A673 (cell line): ENCODE data around the gene FOXN4. TPM values are rescaled to one million over a fixed set of nuclear protein-coding genes. Genes with fewer than 3 reads are reported as not detected.

Experiments
- BruUV-seq: library from RNA; stranded (reverse); fragments of 400-500 nt; replicated peaks from 2 replicates; lab custom pipeline; 2021; lab: Mats Ljungman, UMichigan
- CTCF ChIA-PET: fragments of 300-600 bp; sonication (Branson Sonifier 250); formaldehyde crosslinking; loops from one replicate; lab custom pipeline; 2022; ENCODE audit warnings: antibody characterized with exemption; lab: Charles Lee
- POLR2A ChIA-PET: fragments of 300-600 bp; sonication (Branson Sonifier 250); formaldehyde crosslinking; loops from one replicate; lab custom pipeline; 2022; ENCODE audit warnings: antibody characterized with exemption; ENCODE audit not compliant: low non-redundant PET; lab: Charles Lee
- DNase-seq: peaks from one replicate; pipeline ENCODE4 v3.0.0-alpha.2; 2015; ENCODE audit warnings: low spot score
- H3K27ac ChIP-seq: fragments of 200-600 bp; sonication (generic); 2 replicates; pipeline ENCODE4 v1.5.1; 2016; ENCODE audit warnings: mixed run types, low read depth, mild to moderate bottlenecking, mixed read lengths, antibody characterized with exemption, low read length; ENCODE audit not compliant: poor library complexity, severe bottlenecking
- H3K27me3 ChIP-seq: fragments of 200-600 bp; sonication (generic); replicated peaks from 2 replicates; pipeline ENCODE4 v1.6.1; 2017; ENCODE audit warnings: mixed run types, low read depth, mild to moderate bottlenecking, mixed read lengths, antibody characterized with exemption, low read length; ENCODE audit not compliant: insufficient read depth, poor library complexity
- H3K36me3 ChIP-seq: fragments of 200-600 bp; sonication (generic); 2 replicates; pipeline ENCODE4 v1.6.1; 2016; ENCODE audit warnings: mixed run types, mild to moderate bottlenecking, mixed read lengths, antibody characterized with exemption, low read length; ENCODE audit not compliant: insufficient read depth, poor library complexity, severe bottlenecking
- H3K4me1 ChIP-seq: fragments of 200-600 bp; sonication (generic); 2 replicates; pipeline ENCODE4 v1.6.1; 2017; ENCODE audit warnings: mixed run types, mild to moderate bottlenecking, mixed read lengths, antibody characterized with exemption, low read length; ENCODE audit not compliant: insufficient read depth, poor library complexity, severe bottlenecking
- H3K4me3 ChIP-seq: fragments of 200-600 bp; sonication (generic); 2 replicates; pipeline ENCODE4 v1.5.1; 2016; ENCODE audit warnings: low read depth, mixed run types, mild to moderate bottlenecking, mixed read lengths, low read length; ENCODE audit not compliant: poor library complexity, severe bottlenecking
- H3K9me3 ChIP-seq: fragments of 200-600 bp; sonication (generic); 2 replicates; pipeline ENCODE4 v1.6.1; 2016; ENCODE audit warnings: mixed run types, low read depth, mild to moderate bottlenecking, mixed read lengths, antibody characterized with exemption, low read length; ENCODE audit not compliant: poor library complexity, severe bottlenecking
- EZH2 ChIP-seq: fragments of 200-600 bp; sonication (generic); IDR thresholded peaks from 2 replicates; pipeline ENCODE4 v1.6.1; 2017; ENCODE audit warnings: borderline replicate concordance, low read depth, mild to moderate bottlenecking, mixed read lengths, antibody characterized with exemption, low read length; ENCODE audit not compliant: poor library complexity, severe bottlenecking
- intact Hi-C: fragments of 100-400 bp; cut with micrococcal nuclease; formaldehyde crosslinking; loops from one replicate; pipeline ENCODE4 v1.10.0; 2022; ENCODE audit not compliant: unreplicated experiment
- total RNA-seq: library from RNA; stranded (reverse); gene quantifications from 2 replicates; pipeline ENCODE4 v1.2.3, GENCODE V29; 2021
- TF ChIP-seq, protein P1 (sequence below): fragments of 300-800, 200-600 bp; sonication (generic); conservative IDR thresholded peaks from 2 replicates; pipeline ENCODE4 v1.5.1; 2017; ENCODE audit warnings: low read depth, mild to moderate bottlenecking, antibody characterized with exemption, low read length, moderate library complexity, mixed read lengths

Gene FOXN4
- total RNA-seq, 1 experiment from 2014 or later: not detected

DNA sequence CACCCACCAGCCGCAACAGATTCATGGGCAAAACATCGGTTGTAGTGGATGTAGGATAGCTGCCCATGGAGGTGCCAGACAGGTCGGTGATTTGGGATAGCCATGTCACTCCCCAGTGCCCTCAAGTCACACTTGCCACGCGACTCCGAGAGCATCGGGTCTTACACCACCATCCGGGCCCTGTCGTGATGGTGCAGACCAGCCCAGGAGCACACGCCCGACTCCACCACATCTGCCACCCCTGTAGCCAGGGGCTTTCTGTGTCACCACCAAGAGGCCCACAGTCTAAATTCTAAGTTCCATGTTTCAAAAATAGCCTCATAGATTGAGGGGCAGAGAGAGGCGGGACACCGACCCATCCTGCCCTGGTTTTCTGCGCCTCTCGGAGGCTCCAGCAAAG, 18.0 kb downstream of the FOXN4 start:
- no TSS peak for BruUV-seq
- intact Hi-C loops: no loop called here
- TF ChIP-seq, protein P1, sequence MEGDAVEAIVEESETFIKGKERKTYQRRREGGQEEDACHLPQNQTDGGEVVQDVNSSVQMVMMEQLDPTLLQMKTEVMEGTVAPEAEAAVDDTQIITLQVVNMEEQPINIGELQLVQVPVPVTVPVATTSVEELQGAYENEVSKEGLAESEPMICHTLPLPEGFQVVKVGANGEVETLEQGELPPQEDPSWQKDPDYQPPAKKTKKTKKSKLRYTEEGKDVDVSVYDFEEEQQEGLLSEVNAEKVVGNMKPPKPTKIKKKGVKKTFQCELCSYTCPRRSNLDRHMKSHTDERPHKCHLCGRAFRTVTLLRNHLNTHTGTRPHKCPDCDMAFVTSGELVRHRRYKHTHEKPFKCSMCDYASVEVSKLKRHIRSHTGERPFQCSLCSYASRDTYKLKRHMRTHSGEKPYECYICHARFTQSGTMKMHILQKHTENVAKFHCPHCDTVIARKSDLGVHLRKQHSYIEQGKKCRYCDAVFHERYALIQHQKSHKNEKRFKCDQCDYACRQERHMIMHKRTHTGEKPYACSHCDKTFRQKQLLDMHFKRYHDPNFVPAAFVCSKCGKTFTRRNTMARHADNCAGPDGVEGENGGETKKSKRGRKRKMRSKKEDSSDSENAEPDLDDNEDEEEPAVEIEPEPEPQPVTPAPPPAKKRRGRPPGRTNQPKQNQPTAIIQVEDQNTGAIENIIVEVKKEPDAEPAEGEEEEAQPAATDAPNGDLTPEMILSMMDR: no peak
- TF ChIP-seq EZH2: no peak

DNA sequence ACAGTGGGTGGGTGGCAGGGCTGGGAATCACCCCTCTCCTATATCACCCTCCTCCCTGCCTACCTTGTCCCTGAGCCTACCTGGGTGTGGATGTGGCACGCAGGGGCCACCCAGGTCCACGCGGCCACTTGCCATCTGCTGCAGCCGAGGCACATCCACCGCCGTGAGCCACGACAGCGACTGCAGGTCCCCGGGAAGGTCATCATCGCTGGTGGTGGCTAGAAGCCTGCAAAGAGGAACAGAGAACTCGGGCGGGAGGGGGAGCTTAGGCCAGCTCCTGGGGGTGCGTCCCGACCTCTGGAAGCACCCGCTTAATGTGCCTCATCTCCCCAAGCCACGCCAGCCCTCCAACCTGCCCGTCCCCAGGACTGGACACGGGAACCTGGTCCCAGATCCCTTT, 19.0 kb downstream of the FOXN4 start:
- no peak for DNase-seq
- Histone ChIP-seq H3K4me1 (peaks cover 11% of the 10 kb centered on the region), H3K36me3 (no peaks in the 10 kb centered on the region), H3K27ac (no peak overlapping the region), H3K27me3 (no peaks in the 10 kb centered on the region), H3K9me3 (no peaks in the 10 kb centered on the region), H3K4me3 (no peak overlapping the region)
- TF ChIP-seq, protein P1: no peak
- BruUV-seq: no TSS peak
- ChIA-PET POLR2A (no interaction called here), CTCF (no interaction called here)
- intact Hi-C loops: no loop called here

More for the DNA sequence above, 18.0 kb downstream of the FOXN4 start:
- CTCF ChIA-PET: no interaction called here
- Histone ChIP-seq H3K9me3 (no peaks in the 10 kb centered on the region), H3K4me1 (peaks cover 11% of the 10 kb centered on the region), H3K4me3 (no peak overlapping the region), H3K36me3 (no peaks in the 10 kb centered on the region), H3K27ac (no peak overlapping the region), H3K27me3 (no peaks in the 10 kb centered on the region)
- POLR2A ChIA-PET: no interaction called here
- DNase-seq: no peak

DNA sequence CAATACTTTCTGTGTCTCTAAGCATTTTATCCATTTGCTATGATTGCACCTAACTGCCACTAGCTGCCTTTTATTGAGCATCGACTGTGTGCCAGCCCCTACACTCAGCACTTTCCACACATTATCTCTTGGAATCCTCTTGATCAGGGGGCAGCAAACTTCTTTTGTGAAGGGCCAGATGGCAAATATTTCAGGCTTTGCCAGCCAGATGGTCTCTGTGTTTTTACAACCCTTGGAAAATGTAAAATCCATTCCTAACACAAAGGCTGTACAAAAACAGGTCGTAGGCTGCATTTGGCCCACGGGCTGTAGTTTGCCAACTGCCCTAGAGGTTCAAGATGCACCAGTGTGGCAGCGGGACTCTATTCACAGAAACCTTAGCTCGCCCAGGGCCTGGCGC, 19.5 kb downstream of the FOXN4 start:
- Histone ChIP-seq H3K9me3 (no peaks in the 10 kb centered on the region), H3K4me3 (no peak overlapping the region), H3K27ac (no peak overlapping the region), H3K36me3 (no peaks in the 10 kb centered on the region), H3K4me1 (peaks cover 11% of the 10 kb centered on the region), H3K27me3 (no peaks in the 10 kb centered on the region)
- CTCF ChIA-PET: no interaction called here
- TF ChIP-seq, protein P1: no peak
- no peak for TF ChIP-seq EZH2
- no TSS peak for BruUV-seq
- DNase-seq: no peak
- intact Hi-C loops: no loop called here
- POLR2A ChIA-PET: no interaction called here
